ENCODE results near the gene C11orf86. TPM values are rescaled to one million over a fixed set of nuclear protein-coding genes. Genes with fewer than 3 reads are reported as not detected.
A peak's percentile ranks its signal among the peaks of the same experiment; 100 is the strongest.
"Not testable (repeated sequence)": the region's sequence is repeated elsewhere in the genome, so short reads cannot be mapped to it uniquely, and the experiment has no call there.

The C11orf86 gene
- total and polyA plus RNA-seq, 5 experiments from 2014 or later, result not detected

GRCh38 chr11:66981976-66982578 lies 7.0 kb downstream of the C11orf86 start:
- peak in 4 of 10 donors; percentile 0 to 39 (median 12) for DNase-seq

GRCh38 chr11:66983275-66983924 lies 8.3 kb downstream of the C11orf86 start:
- no peak overlapping the region for H3K4me3 Mint-ChIP-seq

More at GRCh38 chr11:66981976-66982578, 7.0 kb downstream of the C11orf86 start:
- POLR2A ChIA-PET, result no interaction called here
- Mint-ChIP-seq H3K36me3 (peaks cover 0 to 2% (median 0%) of the 10 kb centered on the region in 3 donors), H3K9me3 (peaks cover 0 to 10% (median 0%) of the 10 kb centered on the region in 9 donors), H3K4me1 (peaks cover 5 to 13% (median 8%) of the 10 kb centered on the region in 4 donors), H3K27me3 (peaks cover 3 to 22% (median 16%) of the 10 kb centered on the region in 5 donors), H3K27ac (no peak overlapping the region), H3K4me3 (no peak overlapping the region)
- ATAC-seq, result peak in 1 of 2 donors; percentile 48

GRCh38 chr11:66985508-66986177 lies 10.5 kb downstream of the C11orf86 start:
- DNase-seq (no peak), ATAC-seq (no peak)
- H3K4me1 Mint-ChIP-seq, result peaks cover 5 to 13% (median 9%) of the 10 kb centered on the region in 4 donors
- H3K27me3 Mint-ChIP-seq, result peaks cover 6 to 28% (median 20%) of the 10 kb centered on the region in 5 donors
- H3K27ac Mint-ChIP-seq, result peak overlapping the region in 1 of 10 donors; percentile 25
- peaks cover 0 to 1% (median 0%) of the 10 kb centered on the region in 9 donors for H3K9me3 Mint-ChIP-seq
- no peak overlapping the region for H3K4me3 Mint-ChIP-seq
- POLR2A ChIA-PET, result no interaction called here
- peaks cover 0 to 2% (median 0%) of the 10 kb centered on the region in 3 donors for H3K36me3 Mint-ChIP-seq

More at GRCh38 chr11:66983275-66983924, 8.3 kb downstream of the C11orf86 start:
- no peak for ATAC-seq
- POLR2A ChIA-PET, result no interaction called here
- no peak for DNase-seq
- Mint-ChIP-seq H3K9me3 (peaks cover 0 to 4% (median 0%) of the 10 kb centered on the region in 9 donors), H3K36me3 (peaks cover 0 to 2% (median 0%) of the 10 kb centered on the region in 3 donors), H3K27me3 (peaks cover 3 to 23% (median 18%) of the 10 kb centered on the region in 5 donors), H3K4me1 (peaks cover 5 to 13% (median 8%) of the 10 kb centered on the region in 4 donors), H3K27ac (peak overlapping the region in 1 of 10 donors; percentile 48)

- H3K4me1 Mint-ChIP-seq, result peaks cover 5 to 13% (median 9%) of the 10 kb centered on the region in 4 donors
- H3K27me3 Mint-ChIP-seq, result peaks cover 6 to 28% (median 20%) of the 10 kb centered on the region in 5 donors
- DNase-seq, result no peak
- peak overlapping the region in 1 of 10 donors; percentile 58 for H3K27ac Mint-ChIP-seq
- peaks cover 0 to 2% (median 0%) of the 10 kb centered on the region in 3 donors for H3K36me3 Mint-ChIP-seq
- peaks cover 0 to 1% (median 0%) of the 10 kb centered on the region in 9 donors for H3K9me3 Mint-ChIP-seq
- no peak for ATAC-seq
- POLR2A ChIA-PET, result no interaction called here
- H3K4me3 Mint-ChIP-seq, result no peak overlapping the region
These were observed 11.1 kb downstream of the C11orf86 start for GRCh38 chr11:66986178-66986545.

GRCh38 chr11:66987158-66987620 lies 12.1 kb downstream of the C11orf86 start:
- POLR2A ChIA-PET, result interaction anchor here (1.1 kb wide), 1 partner anchor 29 kb away, joined by 3 read pairs; no protein-coding TSS in a partner anchor
- H3K27ac Mint-ChIP-seq, result no peak overlapping the region

GRCh38 chr11:66987924-66988637 lies 13.0 kb downstream of the C11orf86 start:
- peak overlapping the region in 1 of 10 donors; percentile 88 for H3K27ac Mint-ChIP-seq
- H3K36me3 Mint-ChIP-seq, result peaks cover 0 to 2% (median 0%) of the 10 kb centered on the region in 3 donors
- ATAC-seq, result no peak
- peaks cover 0 to 1% (median 0%) of the 10 kb centered on the region in 9 donors for H3K9me3 Mint-ChIP-seq
- H3K4me3 Mint-ChIP-seq, result no peak overlapping the region
- POLR2A ChIA-PET, result interaction anchor here (1.1 kb wide), 1 partner anchor 29 kb away, joined by 3 read pairs; no protein-coding TSS in a partner anchor
- DNase-seq, result peak in 1 of 10 donors; percentile 13
- H3K4me1 Mint-ChIP-seq, result peaks cover 0 to 9% (median under 1%) of the 10 kb centered on the region in 4 donors
- H3K27me3 Mint-ChIP-seq, result peaks cover 4 to 24% (median 20%) of the 10 kb centered on the region in 5 donors

More at GRCh38 chr11:66987158-66987620, 12.1 kb downstream of the C11orf86 start:
- Mint-ChIP-seq H3K4me3 (no peak overlapping the region), H3K36me3 (peaks cover 0 to 2% (median 0%) of the 10 kb centered on the region in 3 donors), H3K27me3 (peaks cover 6 to 28% (median 20%) of the 10 kb centered on the region in 5 donors), H3K9me3 (peaks cover 0 to 1% (median 0%) of the 10 kb centered on the region in 9 donors), H3K4me1 (peaks cover 2 to 10% (median 7%) of the 10 kb centered on the region in 4 donors)
- no peak for ATAC-seq
- peak in 1 of 10 donors; percentile 45 for DNase-seq

- POLR2A ChIA-PET, ATAC-seq, H3K36me3 Mint-ChIP-seq, H3K4me3 Mint-ChIP-seq, H3K4me1 Mint-ChIP-seq, H3K27ac Mint-ChIP-seq, H3K9me3 Mint-ChIP-seq: not testable (repeated sequence)
- peak in 1 of 10 donors; percentile 3 for DNase-seq
- H3K27me3 Mint-ChIP-seq, result peaks cover 7 to 21% (median 18%) of the 10 kb centered on the region in 5 donors
These were observed 13.6 kb downstream of the C11orf86 start for GRCh38 chr11:66988741-66989140.

- H3K4me3 Mint-ChIP-seq, H3K36me3 Mint-ChIP-seq, ATAC-seq, H3K4me1 Mint-ChIP-seq, H3K27ac Mint-ChIP-seq, POLR2A ChIA-PET, DNase-seq, H3K9me3 Mint-ChIP-seq: not testable (repeated sequence)
- peaks cover 7 to 20% (median 15%) of the 10 kb centered on the region in 5 donors for H3K27me3 Mint-ChIP-seq
These were observed 14.3 kb downstream of the C11orf86 start for GRCh38 chr11:66989360-66989759.

GRCh38 chr11:66992041-66992440 lies 16.9 kb downstream of the C11orf86 start:
- peaks cover 0 to 16% (median 10%) of the 10 kb centered on the region in 5 donors for H3K27me3 Mint-ChIP-seq
- ATAC-seq (no peak), DNase-seq (no peak)
- POLR2A ChIA-PET, result no interaction called here
- H3K36me3 Mint-ChIP-seq, result no peaks in the 10 kb centered on the region
- no peak overlapping the region for H3K4me3 Mint-ChIP-seq
- no peak overlapping the region for H3K27ac Mint-ChIP-seq
- peaks cover 0 to 2% (median 0%) of the 10 kb centered on the region in 4 donors for H3K4me1 Mint-ChIP-seq
- no peaks in the 10 kb centered on the region for H3K9me3 Mint-ChIP-seq

- Mint-ChIP-seq H3K36me3 (no peaks in the 10 kb centered on the region), H3K4me3 (no peak overlapping the region), H3K27me3 (peaks cover 0 to 16% (median 10%) of the 10 kb centered on the region in 5 donors), H3K9me3 (no peaks in the 10 kb centered on the region), H3K4me1 (no peaks in the 10 kb centered on the region), H3K27ac (no peak overlapping the region)
- POLR2A ChIA-PET, result no interaction called here
- ATAC-seq (no peak), DNase-seq (peak in 1 of 10 donors; percentile 4)
These were observed 21.6 kb downstream of the C11orf86 start for GRCh38 chr11:66996609-66997273.

GRCh38 chr11:66999555-66999954 lies 24.5 kb downstream of the C11orf86 start:
- H3K36me3 Mint-ChIP-seq, result no peaks in the 10 kb centered on the region
- DNase-seq (no peak), ATAC-seq (no peak)
- peaks cover 0 to 13% (median 4%) of the 10 kb centered on the region in 5 donors for H3K27me3 Mint-ChIP-seq
- H3K4me1 Mint-ChIP-seq, result peaks cover 0 to 1% (median 0%) of the 10 kb centered on the region in 4 donors
- no peak overlapping the region for H3K27ac Mint-ChIP-seq
- H3K9me3 Mint-ChIP-seq, result no peaks in the 10 kb centered on the region
- no peak overlapping the region for H3K4me3 Mint-ChIP-seq
- POLR2A ChIA-PET, result no interaction called here

Data from naive thymus-derived CD8-positive, alpha-beta T cell (primary cell).